Liver (tissue), 9 donors: ENCODE results near the gene NISCH. TPM values are rescaled to one million over a fixed set of nuclear protein-coding genes. Genes with fewer than 3 reads are reported as not detected.

Experiments used
- DNase-seq: peaks from one replicate; pipeline ENCODE4 v3.0.0-alpha.2; 2017; ENCODE audit warnings: low spot score
- H3K27ac ChIP-seq, 2 donors: one replicate each; pipeline ENCODE4 v1.7.0; 2013; ENCODE audit warnings: inconsistent platforms in 2 of 2, low read length in 2 of 2, control low read depth in 1 of 2, low read depth in 1 of 2, mild to moderate bottlenecking in 1 of 2
- H3K27me3 ChIP-seq, 4 donors: one replicate each; pipeline versions ENCODE4 v1.6.1 to v1.7.0; 2013; ENCODE audit warnings: low read length in 3 of 4, inconsistent platforms in 1 of 4, mild to moderate bottlenecking in 1 of 4, moderate library complexity in 1 of 4; ENCODE audit not compliant: control insufficient read depth in 4 of 4, insufficient read depth in 4 of 4
- H3K36me3 ChIP-seq, 4 donors: one replicate each; pipeline versions ENCODE4 v1.6.1 to v1.7.0; 2013; ENCODE audit warnings: low read length in 3 of 4, mild to moderate bottlenecking in 3 of 4, low read depth in 1 of 4, moderate library complexity in 1 of 4; ENCODE audit not compliant: control insufficient read depth in 4 of 4, insufficient read depth in 3 of 4
- H3K4me1 ChIP-seq, 4 donors: one replicate each; pipeline versions ENCODE4 v1.6.1 to v1.7.0; 2013; ENCODE audit warnings: low read length in 3 of 4, mild to moderate bottlenecking in 3 of 4, moderate library complexity in 1 of 4; ENCODE audit not compliant: control insufficient read depth in 4 of 4, insufficient read depth in 4 of 4
- H3K4me3 ChIP-seq, 3 donors: one replicate each; pipeline versions ENCODE4 v1.6.1 to v1.7.0; 2013; ENCODE audit warnings: low read length in 3 of 3, control low read depth in 1 of 3, low read depth in 1 of 3, mild to moderate bottlenecking in 1 of 3
- H3K9ac ChIP-seq, 2 donors: one replicate each; pipeline ENCODE4 v1.7.0; 2013; ENCODE audit warnings: low read length in 2 of 2, mild to moderate bottlenecking in 2 of 2, moderate library complexity in 2 of 2, control low read depth in 1 of 2, low read depth in 1 of 2
- H3K9me3 ChIP-seq, 4 donors: one replicate each; pipeline versions ENCODE4 v1.6.1 to v1.7.0; 2013; ENCODE audit warnings: low read length in 3 of 4; ENCODE audit not compliant: control insufficient read depth in 4 of 4
- ATF3 ChIP-seq: IDR thresholded peaks from 2 replicates; pipeline ENCODE4 v1.6.1; 2016; ENCODE audit warnings: antibody characterized with exemption
- CTCF ChIP-seq: fragments of 150-350 bp; IDR thresholded peaks from 2 replicates; pipeline ENCODE4 v1.5.1; 2017; ENCODE audit warnings: improper control_type of control experiment, low read depth, low read length; ENCODE audit not compliant: missing input control
- EGR1 ChIP-seq, 2 donors: IDR thresholded peaks; 2 replicates each; pipeline ENCODE4 v1.6.1; 2016 to 2018; ENCODE audit warnings: antibody characterized with exemption in 2 of 2, low read depth in 2 of 2
- FOXA1 ChIP-seq: IDR thresholded peaks from 2 replicates; pipeline ENCODE4 v1.6.1; 2016; ENCODE audit warnings: antibody characterized with exemption
- FOXA2 ChIP-seq: IDR thresholded peaks from 2 replicates; pipeline ENCODE4 v1.6.1; 2016; ENCODE audit warnings: antibody characterized with exemption
- GABPA ChIP-seq, 2 donors: IDR thresholded peaks in 1 of 2; conservative IDR thresholded peaks in 1 of 2; 2 replicates each; pipeline ENCODE4 v1.6.1; 2016; ENCODE audit warnings: antibody characterized with exemption in 2 of 2, mild to moderate bottlenecking in 1 of 2, moderate library complexity in 1 of 2
- HNF4A ChIP-seq, 2 donors: conservative IDR thresholded peaks; 2 replicates each; pipeline ENCODE4 v1.6.1; 2016; ENCODE audit warnings: antibody characterized with exemption in 2 of 2, mild to moderate bottlenecking in 2 of 2
- HNF4G ChIP-seq: IDR thresholded peaks from 2 replicates; pipeline ENCODE4 v1.6.1; 2016; ENCODE audit warnings: antibody characterized with exemption
- JUND ChIP-seq, 2 donors: IDR thresholded peaks; 2 replicates each; pipeline ENCODE4 v1.6.1; 2016; ENCODE audit warnings: antibody characterized with exemption in 2 of 2
- MAX ChIP-seq: IDR thresholded peaks from 2 replicates; pipeline ENCODE4 v1.6.1; 2016; ENCODE audit warnings: antibody characterized with exemption
- NR2F2 ChIP-seq: IDR thresholded peaks from 2 replicates; pipeline ENCODE4 v1.6.1; 2016; ENCODE audit warnings: antibody characterized with exemption
- RAD21 ChIP-seq, 2 donors: IDR thresholded peaks; 2 replicates each; pipeline ENCODE4 v1.6.1; 2016; ENCODE audit warnings: antibody characterized with exemption in 2 of 2, mild to moderate bottlenecking in 2 of 2
- REST ChIP-seq: IDR thresholded peaks from 2 replicates; pipeline ENCODE4 v1.6.1; 2016; ENCODE audit warnings: antibody characterized with exemption, mild to moderate bottlenecking
- RXRA ChIP-seq, 2 donors: IDR thresholded peaks; 2 replicates each; pipeline ENCODE4 v1.6.1; 2017 to 2018; ENCODE audit warnings: antibody characterized with exemption in 2 of 2, mild to moderate bottlenecking in 1 of 2
- SP1 ChIP-seq: IDR thresholded peaks from 2 replicates; pipeline ENCODE4 v1.6.1; 2018; ENCODE audit warnings: antibody characterized with exemption, mild to moderate bottlenecking
- TAF1 ChIP-seq: conservative IDR thresholded peaks from 2 replicates; pipeline ENCODE4 v1.6.1; 2016; ENCODE audit warnings: antibody characterized with exemption, mild to moderate bottlenecking
- YY1 ChIP-seq: IDR thresholded peaks from 2 replicates; pipeline ENCODE4 v1.6.1; 2016; ENCODE audit warnings: antibody characterized with exemption, mild to moderate bottlenecking
- ZBTB33 ChIP-seq: IDR thresholded peaks from 2 replicates; pipeline ENCODE4 v1.6.1; 2016; ENCODE audit warnings: antibody characterized with exemption
- WGBS: extraction: QIAGEN DNeasy Blood & Tissue Kit; methylation state at CpG from one replicate; pipeline ENCODE4 v1.1.7; 2013; 5-methylcytosine and 5-hydroxymethylcytosine counted together
- polyA plus RNA-seq, 2 donors: library from polyadenylated mRNA; stranded (reverse) in 1 of 2; unstranded in 1 of 2; fragments of 200-250 nt in 1 of 2; fragments of >200 nt in 1 of 2; fragmentation: Nextera tagmentation in 1 of 2; extraction: Ambion mirVana in 1 of 2; gene quantifications; one replicate each; pipeline versions ENCODE4 v1.2.1 to v1.2.3, GENCODE V29; 2013 to 2015
- total RNA-seq, 2 donors: library from RNA; depleted of rRNA; stranded (reverse); fragments of >200 nt; gene quantifications; one replicate each; pipeline ENCODE4 v1.2.3, GENCODE V29; 2014
- donor health status: healthy.
- donor health status: healthy.
- donor health status: healthy.
- donor health status: healthy.
- donor health status: healthy.

Gene NISCH
- total and polyA plus RNA-seq, 4 donors: 10.8 to 39.8 (median 17.6) TPM

- H3K4me1 ChIP-seq: peaks cover 9 to 37% (median 25%) of the 10 kb centered on the region in 4 donors
- no peak for DNase-seq
- H3K4me3 ChIP-seq: peak overlapping the region in 2 of 3 donors; percentile 15 to 56
- peaks cover 2 to 3% (median 3%) of the 10 kb centered on the region in 4 donors for H3K36me3 ChIP-seq
- no peaks in the 10 kb centered on the region for H3K9me3 ChIP-seq
- H3K9ac ChIP-seq: no peak overlapping the region
- no peaks in the 10 kb centered on the region for H3K27me3 ChIP-seq
- WGBS: 7% methylated on average over 9 of the region's 9 CpGs
- TF ChIP-seq NR2F2 (peak; percentile 3), EGR1 (IDR thresholded peaks at IDR 0.05; ENCODE audit: low read depth in 2 of 2) (no peak), REST (no peak), GABPA (IDR thresholded peaks at IDR 0.05 in 1 of 2, conservative IDR thresholded peaks at IDR 0.05 in 1 of 2) (no peak), YY1 (peak; percentile 74), MAX (no peak)
- H3K27ac ChIP-seq: no peak overlapping the region
These were observed 80.6 kb downstream of the NISCH start for GRCh38 chr3:52536112-52536368.

GRCh38 chr3:52536369-52537164 lies 81.2 kb downstream of the NISCH start, which contains the start of gene UQCC5:
TSS of gene UQCC5 (plus strand) at chr3:52536605. CDS start at chr3:52536756, 151 bp downstream.
- H3K9ac ChIP-seq: peak within 1 kb of the TSS; percentile 69 to 83
- WGBS: under 1% methylated on average over 65 of the region's 65 CpGs
- H3K4me1 ChIP-seq: peaks cover 9 to 37% (median 25%) of the 10 kb centered on the region in 4 donors
- H3K36me3 ChIP-seq: peaks cover 2 to 6% (median 4%) of the 10 kb centered on the region in 4 donors
- H3K4me3 ChIP-seq: peak within 1 kb of the TSS; percentile 58 to 89 (median 65)
- peak; percentile 82 for TF ChIP-seq SP1
- no peak for TF ChIP-seq HNF4A (conservative IDR thresholded peaks at IDR 0.05)
- TF ChIP-seq NR2F2: no peak
- peak; percentile 91 for TF ChIP-seq TAF1
- no peak for TF ChIP-seq CTCF
- TF ChIP-seq YY1: peak; percentile 73
- TF ChIP-seq ZBTB33: no peak
- TF ChIP-seq FOXA2: no peak
- TF ChIP-seq EGR1 (IDR thresholded peaks at IDR 0.05; ENCODE audit: low read depth in 2 of 2): peak; percentile 100
- peak; percentile 83 to 89 for TF ChIP-seq RXRA (IDR thresholded peaks at IDR 0.05)
- peak in 1 of 2 donors; percentile 58 for TF ChIP-seq GABPA (IDR thresholded peaks at IDR 0.05 in 1 of 2, conservative IDR thresholded peaks at IDR 0.05 in 1 of 2)
- no peak for TF ChIP-seq HNF4G
- peak; percentile 78 for TF ChIP-seq MAX
- TF ChIP-seq ATF3: no peak
- no peak for TF ChIP-seq RAD21 (IDR thresholded peaks at IDR 0.05)
- peak; percentile 19 for TF ChIP-seq FOXA1
- TF ChIP-seq JUND (IDR thresholded peaks at IDR 0.05): no peak
- TF ChIP-seq REST: peak; percentile 94
- peak within 1 kb of the TSS; percentile 89 for H3K27ac ChIP-seq
- H3K9me3 ChIP-seq: no peaks in the 10 kb centered on the region
- no peaks in the 10 kb centered on the region for H3K27me3 ChIP-seq
- DNase-seq: peak; percentile 95
